ENCODE data around the gene NEDD4.
"Not testable (repeated sequence)": the region's sequence is repeated elsewhere in the genome, so short reads cannot be mapped to it uniquely, and the experiment has no call there.

The NEDD4 gene

DNA sequence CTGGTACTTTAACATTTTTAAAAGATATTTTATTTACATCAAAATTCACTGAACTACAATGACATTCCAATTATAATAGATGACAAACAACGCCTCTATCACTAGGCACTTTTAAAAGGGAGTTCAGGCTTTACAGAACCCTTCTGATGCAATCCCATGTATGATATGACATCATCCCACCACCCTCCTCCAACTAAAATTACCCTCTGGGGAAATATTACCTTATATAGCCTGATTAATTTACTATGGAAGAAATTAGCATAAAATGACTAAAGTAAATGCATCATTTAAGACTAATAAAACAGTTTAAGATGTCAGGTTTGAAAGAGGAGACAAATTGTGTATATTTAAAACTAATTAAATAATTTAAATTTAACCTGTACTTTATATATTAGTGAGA is 10.4 kb upstream of the NEDD4 start:
- peak; percentile 75 for FAIRE-seq

DNA sequence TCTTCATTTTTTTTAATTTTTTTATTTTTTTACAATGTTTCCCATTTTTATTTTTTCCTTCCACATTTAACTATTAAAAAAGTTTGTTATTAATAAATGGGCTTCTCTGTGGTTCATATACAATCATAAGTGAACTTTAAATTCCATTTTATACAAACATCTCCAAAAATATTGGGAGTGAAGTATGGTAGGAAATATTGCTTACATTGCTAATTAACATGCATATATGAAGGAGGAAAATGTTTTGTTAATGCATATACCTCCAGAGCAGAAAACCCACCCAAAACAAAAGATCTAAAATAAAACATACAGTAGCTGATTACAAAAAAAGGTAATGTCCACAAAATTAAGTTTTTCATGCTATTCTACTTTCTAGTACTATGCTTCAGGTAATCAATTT is 9.9 kb upstream of the NEDD4 start:
- FAIRE-seq = not testable (repeated sequence)

DNA sequence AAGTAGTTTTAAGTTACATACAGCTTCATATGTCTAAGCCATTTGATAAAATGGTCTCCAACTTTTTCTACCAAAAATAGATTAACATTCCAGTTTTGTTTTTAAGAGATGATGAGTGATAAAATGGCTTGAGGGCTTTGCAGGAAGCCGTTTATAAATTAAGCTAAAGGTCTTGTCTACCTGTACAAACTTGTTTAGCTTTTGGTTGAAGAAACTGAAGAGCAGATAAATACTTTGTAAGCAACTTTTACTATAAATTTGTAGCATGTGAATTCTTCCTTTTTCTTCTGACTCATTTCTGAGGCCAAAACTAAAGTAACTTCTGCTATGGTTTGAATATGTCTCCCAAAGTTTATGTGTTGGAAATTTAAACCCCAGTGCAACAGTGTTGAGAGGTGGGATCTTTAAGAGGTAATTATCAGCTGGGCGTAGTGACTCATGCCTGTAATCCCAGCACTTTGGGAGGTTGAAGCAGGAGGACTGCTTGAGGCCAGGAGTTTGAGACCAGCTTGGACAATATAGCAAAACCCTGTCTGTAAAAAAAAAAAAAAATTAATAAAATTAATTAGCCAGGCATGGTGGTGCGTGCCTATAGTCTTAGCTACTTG is 8.2 kb upstream of the NEDD4 start:
- no peak for FAIRE-seq

DNA sequence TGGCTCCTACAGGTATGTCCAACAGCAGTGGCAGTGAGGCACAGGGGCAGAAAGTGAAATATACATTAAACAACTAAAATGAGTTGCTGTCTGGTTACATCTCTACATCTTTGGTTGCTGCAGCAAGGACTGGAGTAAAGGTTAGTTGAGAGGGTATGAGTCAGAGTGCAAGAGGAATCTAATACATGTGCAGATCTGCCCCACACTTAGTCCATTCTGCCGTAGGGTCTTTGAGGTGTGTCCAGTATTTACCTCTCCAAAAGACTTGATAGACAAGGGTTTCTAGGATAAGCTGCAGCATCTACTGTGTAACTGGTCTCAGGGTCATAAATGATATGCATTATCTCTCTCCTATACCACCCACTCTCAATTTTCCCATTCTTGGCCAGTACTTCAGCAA is 6.2 kb upstream of the NEDD4 start:
- no peak for FAIRE-seq

DNA sequence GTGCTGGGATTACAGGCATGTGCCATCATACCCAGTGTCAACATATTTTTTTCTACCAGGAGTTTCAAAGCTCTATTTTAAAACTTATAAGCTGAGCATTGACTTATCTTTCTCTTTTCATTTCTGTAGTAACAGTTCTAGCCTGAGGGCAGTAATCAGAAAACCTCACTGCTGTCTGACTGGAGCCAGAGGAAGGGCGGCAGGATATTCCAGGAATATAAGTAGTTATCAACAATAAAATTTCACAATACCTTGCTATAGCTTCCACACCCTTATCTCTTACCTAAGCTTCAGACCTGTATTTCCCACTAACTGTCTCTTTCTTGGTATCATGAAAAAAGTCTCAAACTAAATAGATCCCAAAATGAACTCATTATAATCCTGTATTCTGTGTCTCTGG is 5.1 kb upstream of the NEDD4 start:
- FAIRE-seq = no peak

DNA sequence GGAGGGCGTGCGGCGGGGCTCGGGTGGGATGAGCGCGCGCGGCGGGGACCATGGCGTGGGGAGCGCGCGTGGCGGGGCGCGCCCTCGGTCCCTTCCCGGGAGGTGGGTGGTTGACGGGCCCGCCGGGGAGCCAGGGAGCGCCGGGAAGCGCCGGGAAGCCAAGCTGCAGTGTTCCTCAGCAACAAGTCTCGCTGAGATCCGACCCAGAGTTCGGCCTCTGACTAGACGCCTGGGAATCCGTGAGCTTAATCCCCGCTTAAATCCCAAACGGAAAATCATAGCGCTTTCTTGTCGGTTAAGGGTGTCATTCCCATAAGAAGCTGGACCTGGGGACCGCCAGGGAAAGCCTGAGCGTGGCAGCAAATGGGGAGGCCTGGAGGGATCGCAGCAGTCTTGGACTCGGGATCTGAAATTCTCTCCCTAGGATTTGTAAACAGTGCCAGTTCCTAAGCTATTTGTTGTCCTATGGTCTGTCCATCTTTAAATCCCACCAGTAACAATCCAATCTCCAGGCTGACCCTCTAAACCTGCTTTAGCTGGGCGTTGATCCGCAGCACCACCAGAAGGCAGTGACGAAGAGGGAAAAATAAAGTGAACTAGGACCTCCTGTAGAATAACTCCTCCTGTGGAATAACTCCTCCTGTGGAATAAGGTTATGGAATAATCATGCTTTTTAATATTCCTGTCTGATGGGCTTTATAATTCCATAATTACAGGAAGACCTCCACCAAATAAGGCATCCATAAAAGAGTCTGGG is 570 bp upstream of the NEDD4 start:
- no peak for FAIRE-seq

DNA sequence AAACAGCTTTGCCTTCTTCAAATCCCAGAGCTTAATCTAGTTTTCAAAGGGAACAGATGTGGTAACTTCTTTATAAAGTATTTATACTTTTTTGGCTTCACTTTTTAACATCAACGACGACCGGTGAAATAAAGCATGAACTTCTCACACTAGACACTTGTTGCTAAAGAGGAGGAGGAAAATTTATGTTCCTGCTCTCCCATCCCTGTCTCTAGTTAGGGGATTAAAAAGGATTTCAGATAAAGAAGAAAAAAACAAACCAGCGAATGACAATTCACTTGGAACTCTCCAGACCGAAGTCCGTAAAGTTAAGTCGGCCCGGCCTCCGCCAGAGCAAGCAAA is 672 bp downstream of the NEDD4 start:
- FAIRE-seq = no peak

DNA sequence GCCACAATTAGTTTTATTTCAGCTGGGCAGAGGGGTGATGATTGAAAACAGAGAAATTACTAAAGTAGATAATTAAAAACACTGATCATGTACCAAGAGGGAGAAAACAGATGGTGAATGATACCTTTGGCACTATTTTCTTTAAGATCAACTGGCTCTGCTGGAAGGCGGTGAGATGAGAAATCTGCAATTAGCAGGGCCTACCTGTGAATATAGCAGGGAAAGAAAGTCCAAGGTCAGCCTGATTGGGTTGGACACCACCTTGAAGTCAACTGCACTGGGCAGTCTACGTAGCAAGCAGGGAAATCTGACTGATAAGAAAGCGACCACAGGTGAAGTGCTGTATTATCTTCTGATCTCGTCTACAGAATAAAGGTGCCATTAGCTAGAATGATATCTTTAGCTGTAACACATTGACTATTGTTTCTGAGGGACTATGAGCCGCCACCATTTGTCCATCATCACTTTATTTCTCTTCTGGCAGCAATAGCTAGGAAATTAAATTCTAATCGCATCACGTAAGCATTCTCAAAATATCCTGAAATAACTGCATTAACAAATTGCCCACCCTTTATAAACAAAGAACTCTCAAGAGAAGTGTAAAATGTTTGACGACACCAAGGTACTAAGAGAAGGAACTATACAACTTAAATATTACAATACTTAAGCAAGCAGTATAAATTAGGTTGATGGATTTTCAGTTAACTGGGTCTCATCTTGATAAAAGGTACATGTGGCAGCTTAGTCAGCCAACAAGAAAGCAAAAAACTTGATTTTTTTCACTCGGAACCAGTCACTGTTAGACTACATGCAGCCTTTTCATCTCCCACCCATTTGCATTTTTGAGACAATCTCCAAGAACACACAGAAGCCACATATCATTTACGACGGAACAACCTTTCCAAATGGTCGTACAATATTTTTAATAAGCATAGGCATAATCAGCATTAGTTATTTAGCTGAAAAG is 1.3 kb downstream of the NEDD4 start:
- no peak for FAIRE-seq

DNA sequence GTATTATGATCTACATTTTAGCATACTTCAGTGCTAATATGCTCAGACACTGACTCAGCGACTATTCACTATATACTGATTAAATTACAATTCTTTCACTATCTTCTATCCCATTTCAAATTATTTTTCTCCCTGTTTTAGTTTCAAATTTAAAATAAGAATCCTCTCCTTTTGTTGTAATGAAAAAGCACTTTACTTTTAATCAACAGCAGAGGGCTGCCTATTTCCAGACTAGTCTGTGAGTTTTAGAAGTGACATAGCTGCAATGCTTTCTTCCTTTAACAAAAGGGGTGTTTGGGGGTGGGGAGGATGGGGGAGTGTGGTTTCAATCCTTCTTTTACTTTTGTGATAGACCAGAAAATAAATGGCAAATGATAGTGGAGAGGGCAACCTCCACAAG is 2.4 kb downstream of the NEDD4 start:
- FAIRE-seq = no peak

DNA sequence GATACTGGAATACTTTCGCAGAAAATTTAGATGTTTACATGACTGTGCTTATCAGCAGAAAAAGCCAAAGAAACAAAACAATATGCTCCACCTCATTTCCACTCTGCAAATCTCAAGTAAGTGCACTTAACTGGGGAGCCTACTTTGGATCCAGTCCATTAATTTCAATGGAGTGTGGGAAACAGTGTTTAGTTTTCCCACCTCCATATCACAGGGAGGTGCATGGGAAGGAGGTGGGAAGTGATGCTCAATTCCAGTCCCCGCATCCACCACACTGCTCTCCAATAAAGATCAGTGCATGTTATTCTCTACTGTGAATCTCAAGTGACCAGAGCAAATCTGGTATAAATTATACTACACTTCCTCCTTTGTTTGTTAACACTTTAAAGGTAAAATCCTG is 2.9 kb downstream of the NEDD4 start:
- FAIRE-seq = no peak

DNA sequence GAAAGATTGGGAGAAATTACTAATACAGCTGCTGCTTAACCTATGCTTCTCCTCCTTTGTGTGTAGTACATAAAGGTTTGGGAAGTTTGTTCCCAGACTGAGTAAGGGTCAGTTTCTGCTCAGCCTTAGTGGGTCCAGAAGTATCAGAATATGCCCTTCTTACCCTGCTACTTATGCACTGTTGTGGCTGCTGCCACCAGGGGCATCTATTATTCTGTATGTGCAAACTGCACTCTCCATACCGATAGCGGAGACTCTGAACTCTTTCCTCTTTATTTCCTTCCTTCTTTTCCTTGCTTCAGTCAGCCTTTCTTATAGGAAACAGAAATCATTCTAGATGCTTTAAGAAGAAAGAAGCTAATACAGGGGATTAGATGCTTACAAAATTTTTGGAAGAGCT is 4.0 kb downstream of the NEDD4 start:
- no peak for FAIRE-seq

DNA sequence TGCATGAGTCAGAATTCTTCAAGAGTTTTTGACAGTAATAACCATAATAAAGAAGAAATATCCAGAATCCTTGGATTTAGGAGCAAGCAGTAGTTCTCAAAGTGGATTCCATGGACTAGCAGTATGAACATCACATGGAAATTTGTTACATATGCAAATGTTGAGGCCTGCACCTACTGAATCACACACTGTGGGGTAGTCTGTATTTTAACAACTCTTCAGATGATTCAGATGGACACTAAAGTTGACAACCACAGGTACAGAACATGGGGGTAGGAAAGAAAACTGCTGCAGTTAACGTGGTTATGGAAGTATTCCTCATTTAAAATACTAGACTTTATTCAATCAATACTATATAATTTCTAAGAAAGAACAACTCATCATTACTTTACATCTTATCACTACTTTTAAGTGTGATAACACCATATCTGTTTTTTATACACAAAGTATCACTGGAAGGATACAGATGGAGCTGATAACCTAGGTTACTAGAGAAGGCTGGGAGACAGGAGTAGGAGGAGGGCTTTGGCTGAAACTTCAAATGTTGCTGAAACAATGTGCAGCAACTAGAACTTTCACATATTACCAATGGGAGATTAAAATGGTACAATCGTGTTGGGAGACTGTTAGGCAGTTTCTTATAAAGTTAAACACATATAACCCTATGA is 11.7 kb downstream of the NEDD4 start:
- no peak for FAIRE-seq

DNA sequence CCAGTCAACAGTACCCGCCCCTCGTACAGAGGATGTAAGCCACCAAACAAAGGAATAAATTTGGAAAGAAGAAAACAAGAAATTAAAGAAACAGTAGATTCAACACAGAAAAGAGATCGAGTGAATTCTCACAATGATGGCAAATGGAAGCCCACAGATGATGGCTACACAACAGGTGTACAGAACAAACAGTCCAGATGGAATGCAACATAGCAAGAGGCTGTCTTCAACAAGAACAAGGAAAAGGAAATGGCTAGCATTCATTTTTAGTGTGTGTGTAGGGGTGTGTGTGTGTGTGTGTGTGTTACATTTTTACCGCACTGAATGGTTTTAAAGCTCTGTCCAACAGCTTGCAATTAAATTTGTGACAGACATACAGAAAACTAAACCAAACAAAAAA is 12.9 kb downstream of the NEDD4 start:
- FAIRE-seq = no peak

DNA sequence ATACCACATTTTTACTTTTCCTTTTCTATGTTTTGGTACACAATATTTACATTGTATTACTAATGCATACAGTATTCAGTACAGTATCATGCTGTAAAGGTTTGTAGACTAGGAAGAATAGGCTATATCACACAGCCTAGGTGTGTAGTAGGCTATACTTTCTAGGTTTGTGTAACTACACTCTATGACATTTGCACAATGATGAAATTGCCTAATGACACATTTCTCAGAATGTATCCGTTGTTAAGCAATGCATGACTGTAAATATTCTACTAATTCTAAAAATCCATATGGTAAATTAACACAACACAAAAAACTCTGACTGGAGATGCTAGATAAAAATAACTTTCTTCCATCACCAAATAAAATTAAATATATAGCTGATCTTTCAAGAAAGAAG is 16.2 kb downstream of the NEDD4 start:
- no peak for FAIRE-seq

DNA sequence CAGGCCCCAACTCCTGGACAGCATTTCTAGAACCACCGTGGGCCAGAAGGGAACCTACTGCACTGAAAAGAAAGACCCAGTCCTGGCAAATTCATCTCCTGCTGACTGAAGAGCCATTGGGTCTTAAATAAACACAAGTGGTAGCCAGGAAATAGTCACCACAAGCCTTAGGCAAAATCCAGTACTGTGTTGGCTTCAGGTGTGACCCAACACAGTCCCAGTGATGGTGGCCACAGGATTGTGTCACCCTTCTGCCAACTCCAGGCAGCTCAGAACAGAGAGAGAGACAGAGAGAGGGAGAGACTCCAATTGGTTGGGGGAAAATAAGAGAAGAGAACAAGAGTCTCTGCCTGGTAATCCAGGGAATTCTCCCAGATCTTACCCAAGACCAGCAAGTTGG is 23.1 kb downstream of the NEDD4 start:
- FAIRE-seq = no peak

DNA sequence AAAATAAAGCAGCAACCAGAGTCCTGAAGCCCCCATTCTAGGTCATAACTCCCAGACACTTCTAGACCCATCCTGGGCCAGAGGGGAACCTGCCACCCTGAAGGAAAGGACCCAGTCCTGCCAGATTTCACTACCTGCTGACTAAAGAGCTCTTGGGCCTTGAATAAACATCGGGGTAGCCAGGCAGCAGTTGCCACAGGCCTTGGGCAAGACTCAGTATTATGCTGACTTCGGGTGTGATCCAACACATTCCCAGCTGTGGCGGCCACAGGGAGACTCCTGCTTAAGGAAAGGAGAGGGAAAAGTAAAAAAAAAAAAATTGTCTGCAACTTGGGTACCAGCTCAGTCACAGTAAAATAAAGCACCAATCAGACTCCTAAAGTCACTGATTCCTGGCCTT is 23.8 kb downstream of the NEDD4 start:
- FAIRE-seq = no peak

DNA sequence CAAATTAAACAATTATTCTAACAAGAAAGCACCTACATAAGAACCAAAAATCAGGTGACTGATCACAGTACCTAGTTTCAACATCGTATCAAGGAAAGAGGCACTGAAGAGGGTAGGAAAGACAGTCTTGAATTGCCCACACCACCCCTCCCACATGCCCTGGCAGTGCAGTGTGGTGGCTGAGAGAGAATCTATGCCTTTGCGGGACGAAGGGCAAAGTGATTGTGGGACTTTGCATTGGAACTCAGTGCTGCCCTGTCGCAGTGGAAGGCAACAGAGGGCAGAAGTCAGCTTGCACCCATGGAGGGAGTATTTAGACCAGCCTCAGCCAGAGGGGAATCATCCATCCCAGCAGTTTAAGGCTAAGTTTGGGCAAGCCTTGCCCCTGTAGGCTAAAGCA is 24.5 kb downstream of the NEDD4 start:
- FAIRE-seq = no peak

DNA sequence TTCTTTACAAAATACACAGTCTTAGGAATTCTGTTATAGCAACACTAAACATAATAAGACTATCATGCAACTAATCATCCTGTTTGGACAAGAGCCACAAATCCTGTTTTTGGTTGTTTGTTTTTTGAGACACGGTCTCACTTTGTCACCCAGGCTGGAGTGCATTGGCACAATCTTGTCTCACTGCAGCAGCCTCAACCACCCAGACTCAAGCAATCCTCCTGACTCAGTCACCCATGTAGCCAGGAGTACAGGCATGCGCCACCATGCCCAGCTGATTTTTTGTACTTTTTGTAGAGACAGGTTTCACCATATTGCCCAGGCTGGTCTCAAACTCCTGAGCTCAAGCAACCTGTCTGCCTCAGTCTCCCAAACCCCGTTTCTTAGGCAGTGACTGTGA is 28.3 kb downstream of the NEDD4 start:
- no peak for FAIRE-seq

DNA sequence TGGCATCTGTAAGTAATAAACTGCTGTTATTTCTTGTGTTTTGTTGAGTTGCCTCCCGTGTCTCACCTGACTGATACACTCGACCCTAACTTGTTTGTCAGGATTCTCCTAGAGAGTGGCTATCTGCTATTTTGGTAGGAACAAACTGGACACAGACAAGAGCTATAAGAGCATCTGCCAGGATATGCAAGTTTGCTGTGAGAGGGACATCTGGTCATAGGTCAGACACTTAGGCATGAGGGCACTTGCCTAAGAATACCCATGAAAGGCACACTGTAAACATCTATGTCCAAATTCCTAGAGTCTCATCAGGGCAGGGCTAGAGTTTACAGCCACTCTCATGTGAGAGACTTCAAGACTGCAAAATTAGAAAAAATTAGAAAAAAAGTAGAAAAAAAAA is 32.5 kb downstream of the NEDD4 start:
- no peak for FAIRE-seq

DNA sequence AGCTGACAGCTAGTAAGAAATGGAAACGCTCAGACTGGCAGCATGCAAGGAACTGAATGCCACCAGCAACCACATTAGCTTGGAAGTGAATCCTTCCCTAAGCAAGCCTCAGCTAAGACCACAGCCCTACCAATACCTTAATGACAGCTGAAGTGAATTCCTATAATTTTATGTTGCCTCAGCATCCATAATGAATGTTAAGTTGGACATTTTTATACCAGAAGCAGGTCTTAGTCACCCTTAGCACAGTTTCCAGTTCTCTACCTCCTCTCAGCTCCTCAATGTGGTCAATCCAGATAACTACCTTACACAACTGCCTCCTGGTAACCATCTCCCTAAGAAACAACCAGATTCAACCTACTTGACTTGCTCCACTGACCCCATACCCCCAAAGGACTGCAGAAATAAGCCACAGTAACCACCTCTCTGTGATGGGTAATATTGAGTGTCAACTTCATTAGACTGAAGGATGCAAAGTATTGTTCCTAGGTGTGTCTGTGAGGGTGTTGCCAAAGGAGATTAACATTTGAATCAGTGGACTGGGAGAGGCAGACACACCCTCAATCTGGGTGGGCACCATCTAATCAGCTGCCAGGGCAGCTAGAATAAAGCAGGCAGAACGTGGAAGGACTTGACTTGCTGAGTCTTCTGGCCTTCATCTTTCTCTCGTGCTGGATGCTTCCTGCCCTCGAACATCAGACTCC is 33.5 kb downstream of the NEDD4 start:
- FAIRE-seq = no peak

DNA sequence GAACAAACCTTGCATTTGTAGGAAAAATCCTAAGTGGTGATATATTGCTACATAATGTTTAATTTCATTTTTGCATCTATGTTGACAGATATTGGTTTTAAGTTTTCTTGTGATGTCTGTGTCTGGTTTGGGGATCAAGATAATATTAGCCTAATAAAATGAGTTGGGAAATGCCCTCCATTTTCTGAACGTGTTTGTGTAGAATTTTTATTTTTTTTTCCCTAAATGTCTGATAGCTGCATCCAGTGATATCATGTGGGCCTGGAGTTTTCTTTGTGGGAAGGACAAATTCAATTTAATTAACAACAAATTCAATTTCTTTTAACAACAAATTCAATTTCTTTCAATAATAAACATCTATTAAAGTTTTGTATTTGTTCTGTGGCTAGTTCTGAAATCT is 35.1 kb downstream of the NEDD4 start:
- no peak for FAIRE-seq

DNA sequence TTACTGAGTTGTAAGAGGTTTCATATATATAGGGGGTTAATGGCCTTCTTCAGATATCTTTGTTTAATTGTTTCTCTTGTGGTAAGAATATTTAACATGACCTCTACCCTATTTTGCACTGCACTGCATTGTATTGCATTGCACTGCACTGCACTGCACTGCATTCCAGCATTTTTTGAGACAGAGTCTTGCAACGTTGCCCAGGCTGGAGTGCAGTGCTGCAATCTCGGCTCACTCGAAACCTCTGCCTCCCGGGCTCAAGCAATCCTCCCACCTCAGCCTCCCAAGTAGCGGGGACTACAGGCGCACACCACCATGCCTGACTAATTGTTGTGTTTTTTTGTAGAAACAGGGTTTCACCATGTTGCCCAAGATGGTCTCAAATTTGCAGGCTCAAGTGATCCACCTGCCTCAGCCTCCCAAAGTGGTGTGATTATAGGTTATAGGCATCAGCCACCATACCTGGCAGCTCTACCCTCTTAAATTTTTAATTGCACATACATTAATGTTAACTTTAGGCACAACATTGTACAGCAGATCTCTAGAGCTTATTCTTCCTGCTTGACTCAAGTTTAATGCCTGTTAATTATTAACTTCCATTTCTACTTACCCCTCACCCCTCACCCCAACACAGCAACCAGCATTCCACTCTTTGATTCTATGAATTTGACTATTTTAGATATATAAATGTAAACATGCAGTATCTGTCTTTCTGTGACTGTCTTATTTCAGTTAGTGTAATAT is 38.4 kb downstream of the NEDD4 start:
- no peak for FAIRE-seq
